HepG2 (cell line): Measurements from ENCODE around the gene HOXD8. TPM values are rescaled to one million over a fixed set of nuclear protein-coding genes. Genes with fewer than 3 reads are reported as not detected.

Source experiments
- ATAC-seq: fragments of 200-7000 bp; cut with Tn5 transposase; 3 replicates; pipeline ENCODE4 v1.9.1; 2020; ENCODE audit warnings: mild to moderate bottlenecking, moderate library complexity
- BruUV-seq: library from RNA; stranded (reverse); fragments of 400-500 nt; replicated peaks from 2 replicates; lab custom pipeline; 2021; lab: Mats Ljungman, UMichigan
- CTCF ChIA-PET: fragments of 300-600 bp; formaldehyde crosslinking; extraction: SDS; loops from one replicate; lab custom pipeline; 2021; ENCODE audit warnings: low total read pairs, inconsistent platforms, low intra/inter-chr PET ratio; lab: Yijun Ruan, JAX
- POLR2A ChIA-PET: fragments of 350-600 bp; sonication (Branson Sonifier 250); formaldehyde crosslinking; loops from one replicate; lab custom pipeline; 2020; ENCODE audit warnings: antibody characterized with exemption, inconsistent platforms; lab: Yijun Ruan, JAX
- DNase-seq: peaks from one replicate; pipeline ENCODE4 v3.0.0-alpha.2; 2015; ENCODE audit warnings: low spot score
- FAIRE-seq: peaks from 3 replicates; lab custom pipeline; 2011; peaks lifted over from hg19 to GRCh38; lab: Jason Lieb, UNC
- H2AFZ ChIP-seq: one replicate; pipeline ENCODE4 v1.6.1; 2011; ENCODE audit warnings: low read length, inconsistent platforms
- H3K27ac ChIP-seq: fragments of 300-600 bp; 3 replicates; pipeline ENCODE4 v1.8.0; 2011; ENCODE audit warnings: mixed run types, mild to moderate bottlenecking, mixed read lengths, low read length, inconsistent platforms; ENCODE audit not compliant: insufficient read depth; ENCODE audit errors: extremely low read length
- H3K27me3 ChIP-seq, 2 experiments: fragments of 200-600 bp in 1 of 2; 2 replicates in 1 of 2; 3 replicates in 1 of 2; pipeline versions ENCODE4 v1.6.0 to v1.8.0; 2011; ENCODE audit warnings: low read length in 2 of 2, mild to moderate bottlenecking in 2 of 2, moderate library complexity in 2 of 2, inconsistent platforms in 1 of 2; ENCODE audit not compliant: insufficient read depth in 2 of 2, control insufficient read depth in 1 of 2
- H3K36me3 ChIP-seq, 2 experiments: fragments of 200-600 bp in 1 of 2; replicated peaks in 1 of 2; 2 replicates in 1 of 2; 3 replicates in 1 of 2; pipeline versions ENCODE4 v1.5.1 to v1.8.0; 2011; ENCODE audit warnings: low read length in 2 of 2, inconsistent platforms in 1 of 2; ENCODE audit not compliant: insufficient read depth in 2 of 2, control insufficient read depth in 1 of 2
- H3K4me1 ChIP-seq: 2 replicates; pipeline ENCODE4 v1.5.1; 2012; ENCODE audit warnings: low read length, inconsistent platforms; ENCODE audit not compliant: insufficient read depth
- H3K4me2 ChIP-seq: 2 replicates; pipeline ENCODE4 v1.6.0; 2011; ENCODE audit warnings: low read depth, low read length, inconsistent platforms
- H3K4me3 ChIP-seq, 3 experiments: fragments of 200-600 bp in 1 of 3; sonication (generic), shearing (Covaris generic) in 1 of 3; replicated peaks in 1 of 3; 2 replicates each; pipeline ENCODE4 v1.5.1; 2011 to 2016; ENCODE audit warnings: low read length in 3 of 3, inconsistent platforms in 2 of 3, low read depth in 2 of 3, mild to moderate bottlenecking in 2 of 3, control low read depth in 1 of 3, mixed read lengths in 1 of 3; ENCODE audit not compliant: insufficient read depth in 1 of 3
- H3K79me2 ChIP-seq: one replicate; pipeline ENCODE4 v1.6.1; 2011; ENCODE audit warnings: low read length, inconsistent platforms; ENCODE audit not compliant: insufficient read depth
- H3K9ac ChIP-seq: 2 replicates; pipeline ENCODE4 v1.6.0; 2011; ENCODE audit warnings: mild to moderate bottlenecking, low read depth, low read length, inconsistent platforms; ENCODE audit not compliant: insufficient read depth
- H3K9me3 ChIP-seq: 2 replicates; pipeline ENCODE4 v1.5.1; 2012; ENCODE audit warnings: mild to moderate bottlenecking, low read length
- H4K20me1 ChIP-seq: 2 replicates; pipeline ENCODE4 v1.6.0; 2011; ENCODE audit warnings: inconsistent platforms, mild to moderate bottlenecking, low read length, moderate library complexity; ENCODE audit not compliant: insufficient read depth
- BHLHE40 ChIP-seq: IDR thresholded peaks from 2 replicates; pipeline ENCODE4 v1.6.1; 2011; ENCODE audit warnings: low read length, improper control_type of control experiment
- DMAP1 ChIP-seq: IDR thresholded peaks from 2 replicates; pipeline ENCODE4 v1.6.1; 2016
- IRX3 ChIP-seq: sonication (generic); formaldehyde crosslinking; IDR thresholded peaks from 2 replicates; pipeline ENCODE4 v1.8.1; 2023; ENCODE audit warnings: mild to moderate bottlenecking, low read depth, missing genetic modification reagents, borderline replicate concordance
- KDM6A ChIP-seq: IDR thresholded peaks from 2 replicates; pipeline ENCODE4 v1.6.1; 2016; ENCODE audit warnings: low read depth
- MIXL1 ChIP-seq: IDR thresholded peaks from 2 replicates; pipeline ENCODE4 v1.6.1; 2016
- SIX4 ChIP-seq: sonication (generic); formaldehyde crosslinking; IDR thresholded peaks from 2 replicates; pipeline ENCODE4 v1.4.0; 2020; ENCODE audit warnings: missing genetic modification reagents
- ZBTB40 ChIP-seq, 2 experiments: fragments of 450-650 bp in 1 of 2; sonication (generic) in 1 of 2; formaldehyde crosslinking in 1 of 2; IDR thresholded peaks; 2 replicates each; pipeline versions ENCODE4 v1.6.1 to v1.8.0; 2016 to 2022; ENCODE audit warnings: antibody characterized with exemption in 1 of 2, mild to moderate bottlenecking in 1 of 2, missing genetic modification reagents in 1 of 2
- ZFP41 ChIP-seq: sonication (generic); formaldehyde crosslinking; IDR thresholded peaks from 2 replicates; pipeline ENCODE4 v1.4.0; 2020; ENCODE audit warnings: mild to moderate bottlenecking, missing genetic modification reagents, borderline replicate concordance
- ZNF180 ChIP-seq: sonication (generic); formaldehyde crosslinking; IDR thresholded peaks from 2 replicates; pipeline ENCODE4 v1.4.0; 2020; ENCODE audit warnings: low read depth, missing genetic modification reagents, borderline replicate concordance
- ZNF33B ChIP-seq: sonication (generic); formaldehyde crosslinking; IDR thresholded peaks from 2 replicates; pipeline ENCODE4 v1.5.1; 2020; ENCODE audit warnings: mild to moderate bottlenecking, missing genetic modification reagents
- ZNF589 ChIP-seq: sonication (generic); formaldehyde crosslinking; conservative IDR thresholded peaks from 2 replicates; pipeline ENCODE4 v1.8.0; 2022; ENCODE audit warnings: mild to moderate bottlenecking, moderate library complexity, missing genetic modification reagents
- ZNF639 ChIP-seq: conservative IDR thresholded peaks from 2 replicates; pipeline ENCODE4 v1.6.1; 2018; ENCODE audit warnings: missing genetic modification reagents
- ZNF737 ChIP-seq: sonication (generic); formaldehyde crosslinking; IDR thresholded peaks from 2 replicates; pipeline ENCODE4 v1.5.0; 2020; ENCODE audit warnings: missing genetic modification reagents, mild to moderate bottlenecking, borderline replicate concordance
- ZSCAN29 ChIP-seq: sonication (generic); formaldehyde crosslinking; conservative IDR thresholded peaks from 2 replicates; pipeline ENCODE4 v1.4.0; 2020; ENCODE audit warnings: mild to moderate bottlenecking, missing genetic modification reagents
- WGBS: methylation state at CpG from one replicate; pipeline ENCODE4 v1.1.6; 2017; ENCODE audit warnings: low lambda C conversion rate; 5-methylcytosine and 5-hydroxymethylcytosine counted together
- in situ Hi-C: cut with HindIII; loops from 2 replicates; pipeline ENCODE4 v1.10.0; 2017; ENCODE audit warnings: low pct_unique_long_range_greater_than_20kb; ENCODE audit not compliant: extremely low pct_ligation_motif_present
- intact Hi-C: fragments of 100-400 bp; cut with micrococcal nuclease; formaldehyde crosslinking; loops from one replicate; pipeline ENCODE4 v1.10.0; 2022; ENCODE audit not compliant: unreplicated experiment
- polyA plus RNA-seq, 8 experiments: library from polyadenylated mRNA; depleted of rRNA in 3 of 8; stranded (reverse) in 7 of 8; unstranded in 1 of 8; fragments of >200 nt; fragmentation: Illumina TruSeq in 4 of 8; extraction: Trizol in 4 of 8; gene quantifications; 2 replicates each; pipeline versions ENCODE4 v1.2.1 to v1.2.3, GENCODE V29; 2011 to 2016; ENCODE audit warnings: low read depth in 4 of 8, missing spikeins in 1 of 8, mixed read lengths in 1 of 8; ENCODE audit not compliant: insufficient read depth in 1 of 8
- total RNA-seq, 5 experiments: library from RNA; depleted of rRNA; stranded (reverse); fragments of >200 nt; fragmentation: Illumina TruSeq; extraction: Trizol; gene quantifications; 2 replicates each; pipeline ENCODE4 v1.2.3, GENCODE V29; 2016; ENCODE audit warnings: low read depth in 1 of 5

HOXD8 gene
- total and polyA plus RNA-seq, 2 of the 13 experiments (the other 11 are each of a cell fraction or from before 2014, with no cell fraction given): not detected

GRCh38 chr2:176129813-176130146 is 275 bp downstream of the HOXD8 start:
- H2AFZ ChIP-seq: no peak overlapping the region
- 75% methylated on average over 43 of the region's 43 CpGs for WGBS
- no peak for ATAC-seq
- TF ChIP-seq ZFP41 (no peak), DMAP1 (CRISPR knock-in tag) (no peak), ZNF737 (no peak), ZBTB40 (IDR thresholded peaks at IDR 0.05) (no peak), ZBTB40 (CRISPR knock-in tag; IDR thresholded peaks at IDR 0.05) (no peak), ZNF33B (CRISPR knock-in tag) (no peak), ZNF180 (CRISPR knock-in tag) (no peak), BHLHE40 (no peak), ZNF639 (CRISPR knock-in tag) (no peak), IRX3 (no peak), SIX4 (CRISPR knock-in tag) (no peak), KDM6A (CRISPR knock-in tag) (no peak), MIXL1 (CRISPR knock-in tag) (no peak), ZSCAN29 (CRISPR knock-in tag) (no peak), ZNF589 (no peak)

More at GRCh38 chr2:176129813-176130146, 275 bp downstream of the HOXD8 start:
- no peaks in the 10 kb centered on the region for H3K9me3 ChIP-seq
- no peak for FAIRE-seq
- POLR2A ChIA-PET: no interaction called here
- CTCF ChIA-PET: no interaction called here
- BruUV-seq: no TSS peak
- no peak overlapping the region for H3K9ac ChIP-seq
- H4K20me1 ChIP-seq: no peaks in the 10 kb centered on the region; the same call in 1 of the 2 replicates
- H3K36me3 ChIP-seq: no peaks in the 10 kb centered on the region
- no peaks in the 10 kb centered on the region for H3K79me2 ChIP-seq
- no peak overlapping the region for H3K27ac ChIP-seq
- DNase-seq: no peak
- no peak overlapping the region for H3K4me3 ChIP-seq
- in situ Hi-C loops (loop anchor here (5.0 kb wide), 4 partner anchors 423 to 1018 kb away; no protein-coding TSS in a partner anchor), intact Hi-C loops (no loop called here)
- no peak overlapping the region for H3K4me2 ChIP-seq
- no peaks in the 10 kb centered on the region for H3K4me1 ChIP-seq
- H3K27me3 ChIP-seq: peaks cover 9 to 81% of the 10 kb centered on the region in 2 experiments
